ENCODE data around the gene KLHDC7B.

DNA sequence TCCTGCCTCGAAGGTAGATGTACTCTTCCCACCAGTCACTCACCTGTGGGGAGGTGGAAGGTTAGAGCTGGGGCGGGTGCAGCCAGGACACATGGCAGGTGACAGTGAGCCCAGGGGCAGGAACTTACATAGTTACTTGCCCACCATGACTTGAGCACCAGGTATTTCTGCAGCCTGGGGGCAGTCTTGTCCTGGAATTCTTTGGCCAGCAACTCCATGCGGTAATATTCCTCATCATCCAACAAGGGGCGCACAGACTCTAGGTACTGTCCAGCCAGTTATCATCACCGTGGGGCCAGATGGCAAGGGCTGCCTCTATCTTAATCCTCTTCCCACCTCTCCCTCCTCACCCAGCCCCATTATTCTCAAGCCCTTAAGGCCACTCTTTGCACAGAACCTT lies 30.4 kb downstream of the KLHDC7B start:
- TF ChIP-seq, protein P1, sequence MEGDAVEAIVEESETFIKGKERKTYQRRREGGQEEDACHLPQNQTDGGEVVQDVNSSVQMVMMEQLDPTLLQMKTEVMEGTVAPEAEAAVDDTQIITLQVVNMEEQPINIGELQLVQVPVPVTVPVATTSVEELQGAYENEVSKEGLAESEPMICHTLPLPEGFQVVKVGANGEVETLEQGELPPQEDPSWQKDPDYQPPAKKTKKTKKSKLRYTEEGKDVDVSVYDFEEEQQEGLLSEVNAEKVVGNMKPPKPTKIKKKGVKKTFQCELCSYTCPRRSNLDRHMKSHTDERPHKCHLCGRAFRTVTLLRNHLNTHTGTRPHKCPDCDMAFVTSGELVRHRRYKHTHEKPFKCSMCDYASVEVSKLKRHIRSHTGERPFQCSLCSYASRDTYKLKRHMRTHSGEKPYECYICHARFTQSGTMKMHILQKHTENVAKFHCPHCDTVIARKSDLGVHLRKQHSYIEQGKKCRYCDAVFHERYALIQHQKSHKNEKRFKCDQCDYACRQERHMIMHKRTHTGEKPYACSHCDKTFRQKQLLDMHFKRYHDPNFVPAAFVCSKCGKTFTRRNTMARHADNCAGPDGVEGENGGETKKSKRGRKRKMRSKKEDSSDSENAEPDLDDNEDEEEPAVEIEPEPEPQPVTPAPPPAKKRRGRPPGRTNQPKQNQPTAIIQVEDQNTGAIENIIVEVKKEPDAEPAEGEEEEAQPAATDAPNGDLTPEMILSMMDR (conservative IDR thresholded peaks at IDR 0.05) = no peak
- TF ChIP-seq ZFX (IDR thresholded peaks at IDR 0.05) = no peak

Data from C4-2B (cell line).